ENCODE measurements around the gene ORAI1.
"Not testable (repeated sequence)": the region's sequence is repeated elsewhere in the genome, so short reads cannot be mapped to it uniquely, and the experiment has no call there.

The ORAI1 gene

DNA sequence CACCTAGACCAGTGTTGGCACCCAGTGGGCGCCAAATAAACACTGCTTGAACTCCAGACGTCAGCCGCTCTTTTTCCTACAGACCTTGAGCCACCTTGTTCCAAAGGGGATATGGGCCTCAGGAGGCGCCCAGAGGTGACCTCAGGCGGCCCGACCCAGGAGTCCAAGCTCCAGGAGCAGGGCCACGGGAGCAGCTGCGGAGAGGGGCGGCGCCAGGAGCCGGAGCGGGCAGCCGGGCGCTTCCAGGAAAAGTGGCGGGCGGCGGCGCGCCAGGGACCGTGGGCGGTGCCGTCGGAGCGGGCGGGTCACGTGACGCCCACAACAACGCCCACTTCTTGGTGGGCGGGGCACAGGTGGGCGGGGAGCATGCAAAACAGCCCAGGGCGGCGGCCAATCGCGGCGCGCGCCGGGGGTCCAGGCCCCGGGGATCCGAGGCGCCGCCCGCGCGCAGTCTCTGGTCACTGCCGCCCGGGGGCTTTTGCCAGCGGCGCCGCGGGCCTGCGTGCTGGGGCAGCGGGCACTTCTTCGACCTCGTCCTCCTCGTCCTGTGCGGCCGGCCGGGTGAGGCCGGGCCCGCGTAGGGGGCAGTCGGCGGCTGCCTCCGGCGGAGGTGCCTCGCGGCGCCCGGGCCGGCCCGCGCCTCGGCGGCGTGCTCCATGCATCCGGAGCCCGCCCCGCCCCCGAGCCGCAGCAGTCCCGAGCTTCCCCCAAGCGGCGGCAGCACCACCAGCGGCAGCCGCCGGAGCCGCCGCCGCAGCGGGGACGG lies at the start of gene ORAI1:
Gene ORAI1 (plus strand): TSS at position 444 of the 766 bp plus-strand sequence.
- peak; percentile 97 for DNase-seq

DNA sequence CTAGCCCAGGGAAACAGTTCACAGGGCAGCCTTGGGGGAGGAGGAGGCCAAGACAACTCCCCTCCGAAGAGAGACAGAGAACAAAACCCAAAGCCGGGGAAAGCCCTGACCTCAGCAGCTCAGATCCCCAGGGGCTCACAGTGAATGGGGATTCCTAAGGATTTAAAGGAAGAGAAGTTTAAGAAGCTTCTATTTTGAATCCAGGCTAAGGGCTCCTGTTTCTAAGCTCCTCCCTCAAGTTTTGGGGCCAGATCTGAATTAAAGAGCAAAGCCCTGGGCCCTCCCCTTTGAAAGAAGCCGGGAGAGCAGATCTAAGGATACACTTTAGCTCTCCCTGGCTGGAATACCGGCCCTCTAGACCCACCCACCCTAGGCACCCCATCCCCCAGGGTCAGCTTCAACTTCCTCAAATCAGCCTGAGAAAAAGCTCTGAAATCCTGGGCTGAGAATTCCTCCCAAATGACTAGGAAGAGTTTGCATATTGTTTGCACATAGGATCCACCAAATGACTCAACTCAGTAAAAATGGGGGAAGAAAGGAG lies 49.4 kb upstream of the ORAI1 start:
- DNase-seq: peak; percentile 44

- no peak for DNase-seq
Measured at GRCh38 chr12:121577443-121578180, 48.7 kb upstream of the ORAI1 start.

GRCh38 chr12:121578230-121579189 lies 47.8 kb upstream of the ORAI1 start:
- peak; percentile 66 for DNase-seq

DNA sequence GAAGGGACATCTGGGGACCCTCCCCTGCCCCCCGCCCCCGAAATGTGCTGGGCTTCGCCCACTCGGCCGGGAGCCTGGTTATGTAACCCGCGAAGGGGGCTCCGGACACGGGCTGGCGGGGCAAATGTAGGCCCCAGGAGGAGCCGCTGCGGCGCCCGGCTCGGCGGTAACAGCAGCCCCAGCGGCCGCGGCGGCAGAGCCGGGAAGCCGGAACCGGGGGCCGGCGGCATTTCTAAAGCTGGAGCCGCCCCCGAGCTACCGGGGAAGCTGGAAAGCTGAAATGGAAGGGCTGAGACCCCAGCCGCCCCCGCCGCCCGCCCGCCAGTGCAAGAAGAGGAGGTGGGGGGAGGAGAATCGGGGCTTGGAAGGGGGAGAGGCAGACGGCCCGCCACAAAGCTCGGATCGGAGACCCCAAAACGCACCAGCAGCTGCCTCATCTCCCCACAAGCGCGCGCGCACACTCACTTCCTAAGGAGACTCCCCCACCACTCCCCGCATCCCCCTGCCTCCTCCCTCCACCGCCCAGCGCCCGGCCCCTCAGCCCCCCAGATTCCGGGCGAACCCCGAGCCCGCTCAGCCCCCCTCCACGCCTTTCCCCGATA lies 47.0 kb upstream of the ORAI1 start:
- DNase-seq: peak; percentile 66

DNA sequence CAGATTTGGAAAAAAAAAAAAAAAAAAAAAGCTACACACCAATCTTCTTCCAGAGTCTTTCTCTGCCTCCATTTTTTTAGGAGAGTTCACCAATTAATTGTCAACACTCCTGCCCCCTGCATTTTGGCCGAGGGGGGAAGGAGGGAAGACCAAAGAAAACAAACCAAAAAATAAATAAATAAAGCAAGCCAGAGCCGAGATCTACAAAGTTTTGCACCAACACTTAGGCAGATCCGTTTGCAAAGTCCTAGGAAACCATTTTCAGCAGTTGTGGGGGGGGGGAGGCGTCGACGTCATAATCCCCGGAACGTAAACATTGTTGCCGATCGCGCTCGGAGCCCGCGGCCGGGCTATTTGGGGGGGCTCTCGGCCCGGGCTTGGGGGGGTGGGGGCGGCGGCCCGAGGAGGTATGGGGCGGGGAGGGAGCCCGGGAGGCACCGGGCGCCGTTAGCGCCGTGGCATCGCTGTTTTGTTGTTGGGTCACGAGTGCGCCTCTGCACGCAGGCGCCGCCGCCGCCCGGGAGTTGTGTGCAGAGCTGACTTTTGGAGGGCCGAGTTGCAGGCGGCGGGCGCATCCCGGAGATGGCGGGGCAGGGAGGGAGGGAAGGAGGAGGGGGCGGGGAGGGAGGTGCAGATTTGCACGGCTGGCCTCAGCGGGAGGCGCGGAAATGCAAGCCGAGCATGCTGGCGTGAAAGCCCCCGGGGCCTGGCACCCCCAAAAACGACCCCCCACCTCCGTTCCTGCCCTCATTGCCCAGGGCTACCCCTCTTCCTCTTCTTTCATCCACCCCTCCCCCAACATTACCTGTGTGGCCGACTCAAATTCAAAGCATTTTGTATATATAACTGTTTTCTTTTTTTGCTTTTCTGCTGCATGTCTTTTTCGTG lies 46.1 kb upstream of the ORAI1 start:
- peak; percentile 85 for DNase-seq

GRCh38 chr12:121580959-121581685 lies 45.2 kb upstream of the ORAI1 start, which contains the start of gene KDM2B:
TSS of gene KDM2B (minus strand) at chr12:121581023. CDS start at chr12:121580911, 112 bp downstream.
- peak; percentile 50 for DNase-seq

GRCh38 chr12:121581686-121582429 lies 44.5 kb upstream of the ORAI1 start:
- DNase-seq: peak; percentile 49

DNA sequence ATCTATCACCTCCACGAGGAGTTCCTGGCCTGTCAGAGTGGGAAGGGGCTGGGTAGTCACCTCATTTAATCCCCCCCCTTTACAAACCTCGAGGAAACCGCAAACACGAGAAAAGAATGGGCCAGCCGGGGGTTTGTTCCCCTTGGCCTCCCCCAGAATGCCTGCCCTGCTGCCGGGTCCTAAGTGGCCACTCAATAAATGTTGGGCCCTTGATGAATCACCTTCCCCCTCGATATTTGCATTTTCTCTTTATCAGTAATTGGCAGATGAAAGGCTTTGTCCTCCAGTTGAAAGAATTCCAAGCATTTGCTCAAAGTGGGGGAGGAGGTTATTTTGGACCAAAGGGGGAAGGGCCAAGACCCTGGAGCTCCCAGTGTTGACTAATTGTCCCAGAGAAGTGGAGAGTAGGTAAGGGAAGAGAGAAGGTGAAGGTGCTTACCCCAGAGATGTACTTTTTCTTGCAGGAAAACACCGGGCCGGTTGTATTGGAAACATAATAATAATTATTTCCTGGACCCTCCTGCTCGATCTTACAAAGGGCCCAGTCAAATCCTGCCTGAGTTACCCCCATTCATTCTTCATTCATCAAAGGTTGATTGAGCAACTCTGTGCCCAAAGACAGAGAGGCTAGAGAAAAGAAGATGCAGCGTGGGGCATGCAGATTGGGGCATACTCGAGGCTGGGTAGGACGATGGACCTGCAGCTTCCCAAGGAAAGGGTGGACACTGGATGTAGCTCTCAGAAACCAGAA lies 43.6 kb upstream of the ORAI1 start:
- no peak for DNase-seq

DNA sequence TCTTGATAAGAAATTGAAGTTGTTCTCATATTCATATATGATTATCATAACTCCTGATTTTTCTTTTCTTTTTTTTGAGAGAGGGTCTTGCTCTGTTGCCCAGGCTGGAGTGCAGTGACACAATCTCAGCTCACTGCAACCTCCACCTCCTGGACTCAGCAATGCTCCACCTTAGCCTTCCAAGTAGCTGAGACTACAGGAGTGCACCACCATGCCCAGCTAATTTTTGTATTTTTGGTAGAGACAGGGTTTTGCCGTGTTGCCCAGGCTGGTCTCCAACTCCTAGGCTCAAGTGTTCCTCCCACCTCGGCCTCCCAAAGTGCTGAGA lies 43.0 kb upstream of the ORAI1 start:
- DNase-seq: not testable (repeated sequence)

GRCh38 chr12:121584885-121585284 lies 41.4 kb upstream of the ORAI1 start:
- DNase-seq: not testable (repeated sequence)

DNA sequence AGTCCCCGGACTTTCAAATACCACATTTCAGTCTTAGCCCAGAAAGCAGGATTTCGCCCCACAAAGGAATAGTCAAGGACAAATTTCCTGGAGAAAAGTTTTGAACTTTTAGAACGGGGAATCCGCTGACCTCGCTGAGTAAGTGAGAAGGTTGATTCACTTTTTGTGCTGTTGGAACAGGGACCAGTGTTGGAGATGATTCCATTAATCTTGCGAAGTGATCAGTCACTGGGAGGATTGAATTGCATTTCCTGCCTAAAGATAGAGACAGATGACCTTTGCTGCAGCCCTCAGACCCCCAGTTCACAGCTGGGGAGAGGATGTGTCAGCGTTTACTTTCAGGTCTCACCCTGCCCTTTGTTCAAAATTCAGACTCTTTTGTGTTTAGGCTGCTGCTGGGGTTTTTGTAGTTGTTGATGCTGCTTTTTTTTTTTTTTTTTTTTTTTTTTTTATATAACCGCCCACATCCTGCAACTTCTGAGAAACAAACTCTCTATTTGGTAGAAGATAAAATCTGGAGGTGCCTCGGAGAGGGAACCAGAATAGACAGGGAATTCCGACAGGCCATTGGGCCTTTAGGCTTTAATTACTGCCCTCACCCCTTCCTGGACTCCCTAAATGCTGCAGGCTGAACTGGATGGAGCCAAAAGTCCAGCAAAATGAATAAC lies 35.7 kb upstream of the ORAI1 start:
- DNase-seq: peak; percentile 50

DNA sequence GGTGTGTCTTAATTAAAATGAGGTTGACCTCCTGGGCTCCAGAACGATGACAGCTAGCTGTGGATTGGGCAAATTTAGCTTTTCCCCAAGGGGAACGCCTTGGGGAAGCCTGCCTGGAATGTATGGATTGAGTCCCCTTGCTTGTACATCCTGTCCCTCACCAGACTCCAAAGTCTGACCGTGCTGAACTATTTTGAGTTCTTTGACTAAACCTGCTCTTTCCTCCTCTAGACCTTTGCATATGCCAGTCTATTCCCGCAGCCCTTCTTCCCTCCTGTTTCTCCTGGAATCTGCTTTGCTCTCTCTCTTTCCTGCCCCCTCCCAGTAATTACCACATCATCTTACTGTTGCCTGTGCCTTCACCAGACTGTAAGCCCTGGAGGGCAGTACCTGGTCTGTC lies 34.0 kb upstream of the ORAI1 start:
- no peak for DNase-seq

DNA sequence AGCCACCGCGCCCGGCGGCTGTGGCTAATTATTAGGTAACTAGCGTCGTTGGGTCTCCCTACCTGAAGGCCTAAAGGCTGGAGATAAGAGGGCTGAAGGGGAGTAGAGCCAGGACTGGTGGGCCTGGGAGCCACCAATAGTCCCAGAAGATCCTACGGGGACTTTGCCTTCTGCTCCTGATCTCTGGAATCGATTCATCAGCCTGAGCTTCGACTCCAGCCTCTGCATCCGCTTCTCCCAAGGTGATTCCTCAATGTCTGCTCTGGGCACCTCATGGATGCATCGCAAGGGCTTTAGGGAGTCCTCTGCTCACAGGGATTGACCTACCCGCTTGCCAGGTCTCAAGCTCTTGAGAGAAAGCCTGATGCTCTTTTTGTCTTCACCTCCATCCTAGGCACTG lies 30.8 kb upstream of the ORAI1 start:
- DNase-seq: no peak

DNA sequence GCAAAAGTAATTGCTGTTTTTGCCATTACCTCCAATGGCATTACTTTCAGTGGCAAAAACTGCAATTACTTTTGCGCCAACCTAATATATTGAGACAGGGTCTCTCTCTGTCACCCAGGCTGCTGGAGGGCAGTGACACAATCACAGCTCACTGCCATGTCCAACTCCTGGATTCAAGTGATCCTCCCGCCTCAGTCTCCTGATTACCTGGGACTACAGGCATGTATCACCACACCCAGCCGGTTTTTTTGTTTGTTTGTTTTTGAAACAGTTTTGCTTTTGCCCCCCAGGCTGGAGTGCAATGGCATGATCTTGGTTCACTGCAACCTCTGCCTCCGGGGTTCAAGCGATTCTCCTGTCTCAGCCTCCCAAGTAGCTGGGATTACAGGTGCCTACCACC lies 29.8 kb upstream of the ORAI1 start:
- no peak for DNase-seq

DNA sequence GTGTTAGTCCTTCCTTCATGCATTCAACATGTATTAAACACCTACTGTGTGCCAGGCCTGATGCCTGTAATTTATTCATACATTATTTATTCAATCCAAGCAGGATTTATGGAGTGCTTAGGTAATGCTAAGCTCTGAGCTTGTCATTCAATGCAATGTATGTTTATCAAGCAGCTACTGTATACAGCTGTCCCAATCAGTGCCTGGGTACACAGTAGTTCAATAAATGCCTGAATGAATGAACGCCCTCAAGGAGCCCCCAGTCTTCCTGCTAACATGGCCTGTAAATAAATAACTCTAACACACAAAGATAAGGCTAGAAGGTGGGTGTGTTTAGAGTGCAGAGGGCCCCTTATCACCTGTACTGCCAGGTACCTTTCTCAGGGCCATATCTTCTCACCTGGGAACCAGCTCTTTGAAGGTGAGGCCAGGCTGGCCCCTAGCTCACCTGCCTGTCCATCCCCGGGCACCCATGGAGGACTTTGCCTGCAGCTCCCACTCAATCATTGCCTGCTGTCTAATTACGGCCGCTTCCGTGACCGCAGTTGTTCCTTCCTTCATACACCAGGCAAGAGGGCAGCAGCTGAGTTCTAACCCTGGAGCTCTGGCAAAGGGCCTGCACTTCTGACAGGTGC lies 25.5 kb upstream of the ORAI1 start:
- DNase-seq: no peak

DNA sequence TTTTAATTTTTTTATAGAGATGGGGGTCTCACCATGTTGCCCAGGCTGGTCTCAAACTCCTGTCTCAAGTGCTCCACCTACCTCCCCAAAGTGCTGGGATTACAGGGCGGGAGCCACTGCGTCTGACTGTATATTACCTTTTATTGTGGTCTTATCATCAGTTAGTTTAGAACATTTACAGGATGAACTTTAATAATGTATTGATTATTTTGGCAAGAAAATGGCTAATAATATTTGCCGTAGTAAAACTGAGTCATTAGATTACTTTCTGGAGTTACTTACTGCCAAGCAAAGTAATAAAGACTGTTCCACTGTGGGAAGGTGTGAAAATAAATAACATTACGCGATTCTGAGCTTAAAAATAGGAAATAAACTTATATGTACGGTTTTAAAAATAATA lies 23.6 kb upstream of the ORAI1 start:
- DNase-seq: no peak

DNA sequence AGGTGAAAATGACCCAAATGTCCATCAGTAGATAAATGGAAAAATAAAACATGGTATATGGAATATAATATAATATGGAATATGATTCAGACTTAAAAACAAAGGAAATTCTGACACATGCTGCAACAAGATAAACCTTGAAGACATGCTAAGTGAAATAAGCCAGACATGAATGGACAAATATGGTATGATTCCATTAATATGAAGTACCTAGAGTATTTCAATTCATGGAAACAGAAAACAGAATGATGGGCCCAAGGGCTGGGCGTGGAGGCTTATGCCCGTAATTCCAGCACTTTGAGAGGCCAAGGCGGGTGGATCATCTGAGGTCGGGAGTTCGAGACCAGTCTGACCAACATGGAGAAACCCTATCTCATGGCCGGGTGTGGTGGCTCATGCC lies 22.7 kb upstream of the ORAI1 start:
- DNase-seq: no peak
